ENCODE results near the gene UGT1A4. TPM values are rescaled to one million over a fixed set of nuclear protein-coding genes. Genes with fewer than 3 reads are reported as not detected.

Gene UGT1A4
- total RNA-seq (2011; cell fraction: chromatin; rRNA removed; ENCODE audit: low replicate concordance), result not detected in 2 replicates
- not detected in 2 replicates for total RNA-seq (2011; cell fraction: nucleolus; rRNA removed)
- not detected in 2 replicates for total RNA-seq (2011; cell fraction: nucleoplasm; rRNA removed)
- total RNA-seq (2014; rRNA removed) (not detected in 2 replicates), total RNA-seq (2014; rRNA removed; fragmentation: Illumina TruSeq; extraction: Trizol) (not detected in 2 replicates), total RNA-seq (2015; rRNA removed; fragmentation: Illumina TruSeq; extraction: Trizol) (not detected in 2 replicates), total RNA-seq (2021) (not detected in 2 replicates), polyA plus RNA-seq (2011; rRNA removed) (not detected in 2 replicates), polyA plus RNA-seq (2014; fragmentation: Illumina TruSeq; extraction: Trizol) (not detected in 2 replicates), polyA plus RNA-seq (2014; fragmentation: Nextera tagmentation; extraction: Ambion mirVana) (not detected), polyA plus RNA-seq (2014; rRNA removed) (not detected in 2 replicates), polyA minus RNA-seq (2011; rRNA and poly(A)+ RNA removed) (not detected in 2 replicates), Bru-seq, nascent RNA (not detected), BruChase-seq, experiment 1, labeled RNA remaining after a 2-hour chase (not detected), BruChase-seq, experiment 2, labeled RNA remaining after a 6-hour chase (not detected)
- polyA plus RNA-seq (2011; cell fraction: cytosol; rRNA removed), result not detected in 2 replicates
- polyA plus RNA-seq (2011; cell fraction: nucleus; rRNA removed), result not detected in 2 replicates
- not detected in 2 replicates for polyA plus RNA-seq (2012)
- not detected in 2 replicates for polyA minus RNA-seq (2011; cell fraction: cytosol; rRNA and poly(A)+ RNA removed)
- polyA minus RNA-seq (2011; cell fraction: nucleus; rRNA and poly(A)+ RNA removed), result not detected in 2 replicates
- long read RNA-seq, experiment 1, result 0 reads
- long read RNA-seq, experiment 2, result 0 reads
- long read RNA-seq, experiment 3, result 0 reads

DNA sequence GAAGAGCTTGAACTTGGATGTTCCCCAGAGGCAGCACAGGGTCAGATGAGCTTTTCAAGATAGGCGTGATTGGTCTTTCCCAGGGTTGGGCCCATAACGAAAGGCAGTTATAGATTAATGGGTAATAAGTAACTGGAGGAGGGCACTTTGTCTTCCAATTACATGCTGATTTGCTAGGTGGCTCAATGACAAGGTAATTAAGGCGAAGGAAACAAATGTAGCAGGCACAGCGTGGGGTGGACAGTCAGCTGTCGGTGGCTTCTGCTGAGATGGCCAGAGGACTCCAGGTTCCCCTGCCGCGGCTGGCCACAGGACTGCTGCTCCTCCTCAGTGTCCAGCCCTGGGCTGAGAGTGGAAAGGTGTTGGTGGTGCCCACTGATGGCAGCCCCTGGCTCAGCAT is at the start of gene UGT1A4:
UGT1A4 (plus strand) TSS at position 185 of the 400 bp plus-strand sequence; CDS start at position 270, 85 bp downstream.
- Histone ChIP-seq H3K4me1 (replicated peaks in 1 of 2; ENCODE audit: control insufficient read depth in 2 of 2, insufficient read depth in 2 of 2, low read length in 2 of 2) (no peaks in the 10 kb centered on the region), H3K36me3 (ENCODE audit: control insufficient read depth, insufficient read depth, low read length) (no peaks in the 10 kb centered on the region), H3K27me3 (ENCODE audit: control insufficient read depth in 2 of 2, insufficient read depth in 2 of 2, low read length in 2 of 2) (peaks cover 0 to 10% of the 10 kb centered on the region in 2 experiments; a peak in 2 of 5 replicates), H4K20me1 (replicated peaks; ENCODE audit: control insufficient read depth, insufficient read depth, low read length) (no peaks in the 10 kb centered on the region), H2AFZ (ENCODE audit: low read depth, low read length) (no peak within 1 kb of the TSS), H3K4me2 (ENCODE audit: insufficient read depth, low read length) (no peak within 1 kb of the TSS), H3K79me2 (ENCODE audit: control insufficient read depth, insufficient read depth, low read length) (no peaks in the 10 kb centered on the region), H3K4me3 (no peak within 1 kb of the TSS), H3K9me3 (replicated peaks; ENCODE audit: control insufficient read depth, insufficient read depth, low read depth, low read length) (no peaks in the 10 kb centered on the region), H3K9ac (ENCODE audit: insufficient read depth in 1 of 2, low read depth in 2 of 2, low read length in 2 of 2) (no peak within 1 kb of the TSS), H3K27ac (ENCODE audit: extremely low read depth, low read depth, low read length) (no peak within 1 kb of the TSS), H3K9me1 (ENCODE audit: control insufficient read depth, insufficient read depth, low read length) (no peaks in the 10 kb centered on the region)
- DNase-seq (ENCODE audit: extremely low read depth in 1 of 4, low spot score in 3 of 4) (no peak), FAIRE-seq (no peak), ATAC-seq (no peak)
- BruUV-seq (replicated peaks), result no TSS peak
- 13% methylated on average over 7 of the region's 7 CpGs for WGBS (ENCODE audit: insufficient coverage, low coverage, missing lambda C conversion rate)
- intact Hi-C loops (cut with micrococcal nuclease), result loop anchor here (10.0 kb wide), 1 partner anchor 134 kb away; no protein-coding TSS in a partner anchor
- in situ Hi-C loops (cut with MboI), result no loop called here
- TF ChIP-seq ZNF77 (CRISPR knock-in tag; IDR thresholded peaks at IDR 0.05), result no peak
- no peak for TF ChIP-seq ZNF395 (CRISPR knock-in tag; IDR thresholded peaks at IDR 0.05)
- TF ChIP-seq SNIP1 (IDR thresholded peaks at IDR 0.05; ENCODE audit: low read depth), result no peak
- ChIA-PET CTCF (ENCODE audit: low intra/inter-chr PET ratio) (no interaction called here), POLR2A (no interaction called here)

Data from K562 (cell line).